Measurements from ENCODE around the gene PCK2. TPM values are rescaled to one million over a fixed set of nuclear protein-coding genes. Genes with fewer than 3 reads are reported as not detected.

PCK2 gene
- total and polyA plus RNA-seq, 2 of the 13 experiments (the other 11 are each of a cell fraction or from before 2014, with no cell fraction given): 129 to 272 TPM

GRCh38 chr14:24130717-24131548 is 36.8 kb downstream of the PCK2 start (continued):
- TF ChIP-seq ZNF333 (CRISPR knock-in tag; IDR thresholded peaks at IDR 0.05; ENCODE audit: borderline replicate concordance) (0 out of 2 replicates have a peak, but pooled peaks have one; percentile 29), GMEB2 (CRISPR knock-in tag; IDR thresholded peaks at IDR 0.05; ENCODE audit: low read depth) (no peak), TCF7L2 (IDR thresholded peaks at IDR 0.05; ENCODE audit: low read depth, low read length) (no peak), CHD2 (IDR thresholded peaks at IDR 0.05; ENCODE audit: low read depth, low read length) (no peak), ZBTB4 (CRISPR knock-in tag; IDR thresholded peaks at IDR 0.05; ENCODE audit: borderline replicate concordance) (no peak), MBNL3 (CRISPR knock-in tag; conservative IDR thresholded peaks at IDR 0.05) (no peak), ZNF263 (CRISPR knock-in tag; IDR thresholded peaks at IDR 0.05) (no peak), ZSCAN30 (CRISPR knock-in tag; IDR thresholded peaks at IDR 0.05) (no peak), ATRX (CRISPR knock-in tag; IDR thresholded peaks at IDR 0.05; ENCODE audit: borderline replicate concordance) (no peak), PCBP1 (IDR thresholded peaks at IDR 0.05; ENCODE audit: borderline replicate concordance, low read depth, low read length) (0 out of 2 replicates have a peak, but pooled peaks have one; percentile 34), DDIT3 (CRISPR knock-in tag; IDR thresholded peaks at IDR 0.05) (no peak), KLF6 (CRISPR knock-in tag; IDR thresholded peaks at IDR 0.05) (no peak), ZMYM2 (CRISPR knock-in tag; IDR thresholded peaks at IDR 0.05) (0 out of 2 replicates have a peak, but pooled peaks have one; percentile 31), JUND (CRISPR knock-in tag; IDR thresholded peaks at IDR 0.05) (no peak), KDM3A (CRISPR knock-in tag; IDR thresholded peaks at IDR 0.05; ENCODE audit: low read depth) (peak; percentile 33; the same call in 1 of the 2 replicates), ZBTB37 (CRISPR knock-in tag; IDR thresholded peaks at IDR 0.05) (peak; percentile 94), RBM39 (IDR thresholded peaks at IDR 0.05; ENCODE audit: low read depth, low read length, poor library complexity, severe bottlenecking) (no peak), ZXDC (CRISPR knock-in tag; IDR thresholded peaks at IDR 0.05) (no peak), POLR2A (IDR thresholded peaks at IDR 0.05; ENCODE audit: insufficient read depth in 1 of 2, low read depth in 2 of 2, low read length in 2 of 2) (no peak), YEATS2 (CRISPR knock-in tag; IDR thresholded peaks at IDR 0.05; ENCODE audit: borderline replicate concordance) (peak; percentile 33; the same call in 1 of the 2 replicates)
